A549 (cell line): Measurements from ENCODE around the gene ATOX1.

Source experiments
- BHLHE40 ChIP-seq: IDR thresholded peaks from 2 replicates; pipeline ENCODE4 v1.6.1; 2012; ENCODE audit warnings: low read depth, low read length, inconsistent platforms
- CEBPB ChIP-seq, 2 experiments: fragments of >200 bp in 1 of 2; sonication (Bioruptor Twin) in 1 of 2; formaldehyde crosslinking in 1 of 2; IDR thresholded peaks; 2 replicates each; pipeline ENCODE4 v1.6.1; 2012 to 2016
- CHD2 ChIP-seq: fragments of 150-350 bp; IDR thresholded peaks from 2 replicates; pipeline ENCODE4 v1.6.1; 2014; ENCODE audit warnings: low read length; ENCODE audit not compliant: partially characterized antibody
- CTCF ChIP-seq: fragments of >200 bp; sonication (Bioruptor Twin); formaldehyde crosslinking; IDR thresholded peaks from 3 replicates; pipeline ENCODE4 v1.5.1; 2016
- EP300 ChIP-seq, 2 experiments: fragments of >200 bp; sonication (Bioruptor Twin); formaldehyde crosslinking; IDR thresholded peaks; 2 replicates in 1 of 2; 3 replicates in 1 of 2; pipeline ENCODE4 v1.6.1; 2016 to 2017
- MYC ChIP-seq: IDR thresholded peaks from 2 replicates; pipeline ENCODE4 v1.6.1; 2012; ENCODE audit warnings: mild to moderate bottlenecking, inconsistent platforms, low read length, improper control_type of control experiment, borderline replicate concordance
- POLR2A ChIP-seq: IDR thresholded peaks from 2 replicates; pipeline ENCODE4 v1.6.1; 2012; ENCODE audit warnings: mild to moderate bottlenecking, low read length
- RFX5 ChIP-seq: fragments of 450-650 bp; IDR thresholded peaks from 2 replicates; pipeline ENCODE4 v1.7.1; 2014; ENCODE audit warnings: antibody characterized with exemption, mild to moderate bottlenecking, moderate library complexity
- USF2 ChIP-seq: fragments of 450-650 bp; IDR thresholded peaks from 2 replicates; pipeline ENCODE4 v1.6.1; 2014; ENCODE audit warnings: antibody characterized with exemption
- TF ChIP-seq, protein P1 (sequence below): fragments of 250-450 bp; sonication (Bioruptor Pico); IDR thresholded peaks from 2 replicates; pipeline ENCODE4 v1.5.0; 2021; ENCODE audit warnings: mild to moderate bottlenecking, moderate library complexity, borderline replicate concordance
- TF ChIP-seq, protein P2 (sequence below): fragments of 200-600 bp; sonication (generic); IDR thresholded peaks from 2 replicates; pipeline ENCODE4 v1.6.1; 2016; ENCODE audit warnings: antibody characterized with exemption, mild to moderate bottlenecking, moderate library complexity

DNA sequence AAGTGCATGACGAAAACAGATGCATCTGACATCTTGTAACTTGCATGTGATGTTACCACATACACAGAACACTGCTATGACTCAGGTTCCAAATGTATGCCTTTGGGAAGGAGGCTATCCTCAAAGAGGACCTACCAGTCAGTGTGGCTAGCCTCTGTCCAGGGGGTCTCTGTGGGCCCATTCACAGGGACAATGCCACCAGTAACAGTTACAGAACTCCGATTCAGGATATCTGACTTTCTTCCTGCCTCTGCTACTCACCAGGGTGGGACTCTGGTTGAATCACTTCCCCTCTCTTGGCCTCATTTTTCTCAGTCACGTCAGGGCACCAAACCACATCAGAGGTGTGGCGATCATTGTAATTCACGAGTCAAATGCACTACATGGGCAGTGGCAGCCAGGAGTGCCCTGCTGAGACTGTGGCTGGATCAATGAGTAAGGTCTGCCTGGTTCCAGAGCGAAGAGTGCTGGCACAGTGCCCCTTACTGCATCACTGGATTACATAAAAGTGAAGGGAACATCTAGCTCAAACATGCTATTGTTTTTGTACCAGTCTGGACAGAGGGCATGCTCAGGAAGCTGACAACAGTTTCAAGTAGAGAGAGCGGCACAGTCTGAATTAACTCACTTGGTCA is 13.2 kb downstream of the ATOX1 start:
- TF ChIP-seq CTCF (no peak), EP300 (IDR thresholded peaks at IDR 0.05) (no peak), POLR2A (no peak), CHD2 (no peak), MYC (no peak), USF2 (no peak), RFX5 (no peak), BHLHE40 (no peak), CEBPB (IDR thresholded peaks at IDR 0.05) (no peak)
- TF ChIP-seq, protein P1, sequence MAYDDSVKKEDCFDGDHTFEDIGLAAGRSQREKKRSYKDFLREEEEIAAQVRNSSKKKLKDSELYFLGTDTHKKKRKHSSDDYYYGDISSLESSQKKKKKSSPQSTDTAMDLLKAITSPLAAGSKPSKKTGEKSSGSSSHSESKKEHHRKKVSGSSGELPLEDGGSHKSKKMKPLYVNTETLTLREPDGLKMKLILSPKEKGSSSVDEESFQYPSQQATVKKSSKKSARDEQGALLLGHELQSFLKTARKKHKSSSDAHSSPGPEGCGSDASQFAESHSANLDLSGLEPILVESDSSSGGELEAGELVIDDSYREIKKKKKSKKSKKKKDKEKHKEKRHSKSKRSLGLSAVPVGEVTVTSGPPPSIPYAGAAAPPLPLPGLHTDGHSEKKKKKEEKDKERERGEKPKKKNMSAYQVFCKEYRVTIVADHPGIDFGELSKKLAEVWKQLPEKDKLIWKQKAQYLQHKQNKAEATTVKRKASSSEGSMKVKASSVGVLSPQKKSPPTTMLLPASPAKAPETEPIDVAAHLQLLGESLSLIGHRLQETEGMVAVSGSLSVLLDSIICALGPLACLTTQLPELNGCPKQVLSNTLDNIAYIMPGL (CRISPR knock-in tag) = no peak
- TF ChIP-seq, protein P2, sequence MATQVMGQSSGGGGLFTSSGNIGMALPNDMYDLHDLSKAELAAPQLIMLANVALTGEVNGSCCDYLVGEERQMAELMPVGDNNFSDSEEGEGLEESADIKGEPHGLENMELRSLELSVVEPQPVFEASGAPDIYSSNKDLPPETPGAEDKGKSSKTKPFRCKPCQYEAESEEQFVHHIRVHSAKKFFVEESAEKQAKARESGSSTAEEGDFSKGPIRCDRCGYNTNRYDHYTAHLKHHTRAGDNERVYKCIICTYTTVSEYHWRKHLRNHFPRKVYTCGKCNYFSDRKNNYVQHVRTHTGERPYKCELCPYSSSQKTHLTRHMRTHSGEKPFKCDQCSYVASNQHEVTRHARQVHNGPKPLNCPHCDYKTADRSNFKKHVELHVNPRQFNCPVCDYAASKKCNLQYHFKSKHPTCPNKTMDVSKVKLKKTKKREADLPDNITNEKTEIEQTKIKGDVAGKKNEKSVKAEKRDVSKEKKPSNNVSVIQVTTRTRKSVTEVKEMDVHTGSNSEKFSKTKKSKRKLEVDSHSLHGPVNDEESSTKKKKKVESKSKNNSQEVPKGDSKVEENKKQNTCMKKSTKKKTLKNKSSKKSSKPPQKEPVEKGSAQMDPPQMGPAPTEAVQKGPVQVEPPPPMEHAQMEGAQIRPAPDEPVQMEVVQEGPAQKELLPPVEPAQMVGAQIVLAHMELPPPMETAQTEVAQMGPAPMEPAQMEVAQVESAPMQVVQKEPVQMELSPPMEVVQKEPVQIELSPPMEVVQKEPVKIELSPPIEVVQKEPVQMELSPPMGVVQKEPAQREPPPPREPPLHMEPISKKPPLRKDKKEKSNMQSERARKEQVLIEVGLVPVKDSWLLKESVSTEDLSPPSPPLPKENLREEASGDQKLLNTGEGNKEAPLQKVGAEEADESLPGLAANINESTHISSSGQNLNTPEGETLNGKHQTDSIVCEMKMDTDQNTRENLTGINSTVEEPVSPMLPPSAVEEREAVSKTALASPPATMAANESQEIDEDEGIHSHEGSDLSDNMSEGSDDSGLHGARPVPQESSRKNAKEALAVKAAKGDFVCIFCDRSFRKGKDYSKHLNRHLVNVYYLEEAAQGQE = no peak
